WTC11 (cell line): ENCODE measurements around the gene DLGAP5. TPM values are rescaled to one million over a fixed set of nuclear protein-coding genes. Genes with fewer than 3 reads are reported as not detected.

ENCODE experiments used
- ATAC-seq: fragments of 200-7000 bp; cut with Tn5 transposase; 2 replicates; pipeline ENCODE4 v1.10.0; 2021; ENCODE audit warnings: mild to moderate bottlenecking, moderate library complexity
- CTCF ChIA-PET: fragments of 300-600 bp; sonication (Branson Sonifier 250); formaldehyde crosslinking; loops from one replicate; lab custom pipeline; 2021; ENCODE audit warnings: antibody characterized with exemption; lab: Charles Lee
- POLR2A ChIA-PET: fragments of 350-600 bp; sonication (Branson Sonifier 250); formaldehyde crosslinking; loops from one replicate; lab custom pipeline; 2021; ENCODE audit warnings: antibody characterized with exemption; lab: Charles Lee
- DNase-seq: peaks from one replicate; pipeline ENCODE4 v3.0.0; 2021; ENCODE audit warnings: low spot score
- H3K27ac Mint-ChIP-seq: 2 replicates; pipeline ENCODE4 v1.8.0; 2021; ENCODE audit warnings: mixed read lengths
- H3K27me3 Mint-ChIP-seq: 2 replicates; pipeline ENCODE4 v1.8.0; 2021; ENCODE audit warnings: low read depth, mild to moderate bottlenecking, moderate library complexity, mixed read lengths
- H3K36me3 Mint-ChIP-seq: 2 replicates; pipeline ENCODE4 v1.8.0; 2021; ENCODE audit warnings: mixed read lengths
- H3K4me1 Mint-ChIP-seq: 2 replicates; pipeline ENCODE4 v1.8.0; 2022; ENCODE audit warnings: mixed read lengths
- H3K4me3 Mint-ChIP-seq: 2 replicates; pipeline ENCODE4 v1.8.0; 2021; ENCODE audit warnings: mild to moderate bottlenecking, moderate library complexity, mixed read lengths
- H3K9me3 Mint-ChIP-seq: 2 replicates; pipeline ENCODE4 v1.8.0; 2021; ENCODE audit warnings: mixed read lengths
- CREB1 ChIP-seq: sonication (generic); formaldehyde crosslinking; IDR thresholded peaks from 2 replicates; pipeline ENCODE4 v1.8.0; 2023; ENCODE audit warnings: mild to moderate bottlenecking, missing genetic modification reagents
- EMX1 ChIP-seq: fragments of 250-450 bp; sonication (Bioruptor Pico); IDR thresholded peaks from 2 replicates; pipeline ENCODE4 v1.8.0; 2021; ENCODE audit warnings: mild to moderate bottlenecking
- FOXJ3 ChIP-seq: sonication (generic); formaldehyde crosslinking; IDR thresholded peaks from 2 replicates; pipeline ENCODE4 v1.9.0; 2021; ENCODE audit warnings: missing genetic modification reagents, mild to moderate bottlenecking, borderline replicate concordance
- FOXP1 ChIP-seq: sonication (generic); formaldehyde crosslinking; IDR thresholded peaks from 2 replicates; pipeline ENCODE4 v1.8.0; 2022; ENCODE audit warnings: missing genetic modification reagents, mild to moderate bottlenecking, moderate library complexity, borderline replicate concordance
- GRHL2 ChIP-seq: fragments of 250-450 bp; sonication (Bioruptor Pico); IDR thresholded peaks from 2 replicates; pipeline ENCODE4 v1.8.0; 2022; ENCODE audit warnings: mild to moderate bottlenecking, moderate library complexity; ENCODE audit not compliant: insufficient replicate concordance, severe bottlenecking
- GTF2I ChIP-seq: fragments of 250-450 bp; sonication (Bioruptor Pico); conservative IDR thresholded peaks from 2 replicates; pipeline ENCODE4 v1.4.0; 2021; ENCODE audit warnings: mild to moderate bottlenecking
- NFATC4 ChIP-seq: fragments of 250-450 bp; sonication (Bioruptor Pico); IDR thresholded peaks from 2 replicates; pipeline ENCODE4 v1.9.0; 2021; ENCODE audit warnings: mild to moderate bottlenecking
- NFYB ChIP-seq: sonication (generic); formaldehyde crosslinking; conservative IDR thresholded peaks from 2 replicates; pipeline ENCODE4 v1.8.0; 2022; ENCODE audit warnings: low read depth, missing genetic modification reagents
- NR1H2 ChIP-seq: sonication (generic); formaldehyde crosslinking; IDR thresholded peaks from 2 replicates; pipeline ENCODE4 v1.9.0; 2021; ENCODE audit warnings: mild to moderate bottlenecking, moderate library complexity, missing genetic modification reagents
- RELA ChIP-seq: sonication (generic); formaldehyde crosslinking; IDR thresholded peaks from 2 replicates; pipeline ENCODE4 v1.8.1; 2022; ENCODE audit warnings: missing genetic modification reagents, mild to moderate bottlenecking, borderline replicate concordance
- SP1 ChIP-seq: sonication (generic); formaldehyde crosslinking; conservative IDR thresholded peaks from 2 replicates; pipeline ENCODE4 v1.8.1; 2022; ENCODE audit warnings: missing genetic modification reagents
- ZNF317 ChIP-seq: sonication (generic); formaldehyde crosslinking; IDR thresholded peaks from 2 replicates; pipeline ENCODE4 v1.8.1; 2023; ENCODE audit warnings: low read depth, mild to moderate bottlenecking, moderate library complexity, missing genetic modification reagents, borderline replicate concordance
- total RNA-seq: library from RNA; stranded (reverse); gene quantifications from 3 replicates; pipeline ENCODE4 v1.2.3, GENCODE V29; 2021
- TF ChIP-seq, protein P1 (sequence below): fragments of 250-450 bp; sonication (Bioruptor Pico); IDR thresholded peaks from 2 replicates; pipeline ENCODE4 v1.8.0; 2021; ENCODE audit warnings: mild to moderate bottlenecking
- TF ChIP-seq, protein P2 (sequence below): sonication (generic); formaldehyde crosslinking; IDR thresholded peaks from 2 replicates; pipeline ENCODE4 v1.8.0; 2023; ENCODE audit warnings: missing genetic modification reagents, mild to moderate bottlenecking, borderline replicate concordance
- TF ChIP-seq, protein P3 (sequence below): sonication (generic); formaldehyde crosslinking; IDR thresholded peaks from 2 replicates; pipeline ENCODE4 v1.8.1; 2022; ENCODE audit warnings: missing genetic modification reagents, borderline replicate concordance
- TF ChIP-seq, protein P4 (sequence below): fragments of 200-600 bp; IDR thresholded peaks from 2 replicates; pipeline ENCODE4 v1.8.0; 2022; ENCODE audit warnings: antibody characterized with exemption
- TF ChIP-seq, protein P5 (sequence below): sonication (generic); formaldehyde crosslinking; IDR thresholded peaks from 2 replicates; pipeline ENCODE4 v1.8.0; 2022; ENCODE audit warnings: mild to moderate bottlenecking, missing genetic modification reagents
- TF ChIP-seq, protein P6 (sequence below): sonication (generic); formaldehyde crosslinking; IDR thresholded peaks from 2 replicates; pipeline ENCODE4 v1.8.0; 2022; ENCODE audit warnings: mild to moderate bottlenecking, missing genetic modification reagents
- TF ChIP-seq, protein P7 (sequence below): sonication (generic); formaldehyde crosslinking; IDR thresholded peaks from 2 replicates; pipeline ENCODE4 v1.8.1; 2023; ENCODE audit warnings: mild to moderate bottlenecking, missing genetic modification reagents

DLGAP5 gene
- total RNA-seq, 1 experiment from 2014 or later: 141 TPM

DNA sequence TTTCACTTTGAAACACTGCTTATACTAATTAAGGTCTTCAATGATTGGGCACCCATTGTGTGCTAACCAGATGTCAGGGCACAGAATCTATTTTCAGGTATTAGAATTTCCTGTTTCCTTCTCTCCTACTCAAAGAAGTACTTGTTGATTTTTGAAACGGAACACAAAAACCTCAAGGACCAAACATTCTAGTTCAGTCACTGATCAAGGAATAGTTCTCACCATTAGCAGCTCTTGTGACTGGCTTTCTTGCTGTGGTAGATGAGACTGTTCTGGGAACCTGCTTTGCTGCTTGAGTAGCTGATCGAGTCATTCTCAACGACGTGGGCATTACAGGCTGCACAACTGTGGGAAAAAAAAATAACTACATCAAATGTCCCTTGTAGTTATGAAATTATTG is 11.0 kb downstream of the DLGAP5 start:
- TF ChIP-seq, protein P1, sequence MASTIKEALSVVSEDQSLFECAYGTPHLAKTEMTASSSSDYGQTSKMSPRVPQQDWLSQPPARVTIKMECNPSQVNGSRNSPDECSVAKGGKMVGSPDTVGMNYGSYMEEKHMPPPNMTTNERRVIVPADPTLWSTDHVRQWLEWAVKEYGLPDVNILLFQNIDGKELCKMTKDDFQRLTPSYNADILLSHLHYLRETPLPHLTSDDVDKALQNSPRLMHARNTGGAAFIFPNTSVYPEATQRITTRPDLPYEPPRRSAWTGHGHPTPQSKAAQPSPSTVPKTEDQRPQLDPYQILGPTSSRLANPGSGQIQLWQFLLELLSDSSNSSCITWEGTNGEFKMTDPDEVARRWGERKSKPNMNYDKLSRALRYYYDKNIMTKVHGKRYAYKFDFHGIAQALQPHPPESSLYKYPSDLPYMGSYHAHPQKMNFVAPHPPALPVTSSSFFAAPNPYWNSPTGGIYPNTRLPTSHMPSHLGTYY (CRISPR knock-in tag): no peak
- TF ChIP-seq GTF2I (CRISPR knock-in tag): no peak
- no peak for TF ChIP-seq NFYB (CRISPR knock-in tag)
- no peak for TF ChIP-seq GRHL2 (CRISPR knock-in tag)
- no peak for TF ChIP-seq SP1 (CRISPR knock-in tag)
- no peak for TF ChIP-seq ZNF317
- TF ChIP-seq RELA (CRISPR knock-in tag): no peak
- TF ChIP-seq, protein P2, sequence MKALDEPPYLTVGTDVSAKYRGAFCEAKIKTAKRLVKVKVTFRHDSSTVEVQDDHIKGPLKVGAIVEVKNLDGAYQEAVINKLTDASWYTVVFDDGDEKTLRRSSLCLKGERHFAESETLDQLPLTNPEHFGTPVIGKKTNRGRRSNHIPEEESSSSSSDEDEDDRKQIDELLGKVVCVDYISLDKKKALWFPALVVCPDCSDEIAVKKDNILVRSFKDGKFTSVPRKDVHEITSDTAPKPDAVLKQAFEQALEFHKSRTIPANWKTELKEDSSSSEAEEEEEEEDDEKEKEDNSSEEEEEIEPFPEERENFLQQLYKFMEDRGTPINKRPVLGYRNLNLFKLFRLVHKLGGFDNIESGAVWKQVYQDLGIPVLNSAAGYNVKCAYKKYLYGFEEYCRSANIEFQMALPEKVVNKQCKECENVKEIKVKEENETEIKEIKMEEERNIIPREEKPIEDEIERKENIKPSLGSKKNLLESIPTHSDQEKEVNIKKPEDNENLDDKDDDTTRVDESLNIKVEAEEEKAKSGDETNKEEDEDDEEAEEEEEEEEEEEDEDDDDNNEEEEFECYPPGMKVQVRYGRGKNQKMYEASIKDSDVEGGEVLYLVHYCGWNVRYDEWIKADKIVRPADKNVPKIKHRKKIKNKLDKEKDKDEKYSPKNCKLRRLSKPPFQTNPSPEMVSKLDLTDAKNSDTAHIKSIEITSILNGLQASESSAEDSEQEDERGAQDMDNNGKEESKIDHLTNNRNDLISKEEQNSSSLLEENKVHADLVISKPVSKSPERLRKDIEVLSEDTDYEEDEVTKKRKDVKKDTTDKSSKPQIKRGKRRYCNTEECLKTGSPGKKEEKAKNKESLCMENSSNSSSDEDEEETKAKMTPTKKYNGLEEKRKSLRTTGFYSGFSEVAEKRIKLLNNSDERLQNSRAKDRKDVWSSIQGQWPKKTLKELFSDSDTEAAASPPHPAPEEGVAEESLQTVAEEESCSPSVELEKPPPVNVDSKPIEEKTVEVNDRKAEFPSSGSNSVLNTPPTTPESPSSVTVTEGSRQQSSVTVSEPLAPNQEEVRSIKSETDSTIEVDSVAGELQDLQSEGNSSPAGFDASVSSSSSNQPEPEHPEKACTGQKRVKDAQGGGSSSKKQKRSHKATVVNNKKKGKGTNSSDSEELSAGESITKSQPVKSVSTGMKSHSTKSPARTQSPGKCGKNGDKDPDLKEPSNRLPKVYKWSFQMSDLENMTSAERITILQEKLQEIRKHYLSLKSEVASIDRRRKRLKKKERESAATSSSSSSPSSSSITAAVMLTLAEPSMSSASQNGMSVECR: no peak
- TF ChIP-seq, protein P3, sequence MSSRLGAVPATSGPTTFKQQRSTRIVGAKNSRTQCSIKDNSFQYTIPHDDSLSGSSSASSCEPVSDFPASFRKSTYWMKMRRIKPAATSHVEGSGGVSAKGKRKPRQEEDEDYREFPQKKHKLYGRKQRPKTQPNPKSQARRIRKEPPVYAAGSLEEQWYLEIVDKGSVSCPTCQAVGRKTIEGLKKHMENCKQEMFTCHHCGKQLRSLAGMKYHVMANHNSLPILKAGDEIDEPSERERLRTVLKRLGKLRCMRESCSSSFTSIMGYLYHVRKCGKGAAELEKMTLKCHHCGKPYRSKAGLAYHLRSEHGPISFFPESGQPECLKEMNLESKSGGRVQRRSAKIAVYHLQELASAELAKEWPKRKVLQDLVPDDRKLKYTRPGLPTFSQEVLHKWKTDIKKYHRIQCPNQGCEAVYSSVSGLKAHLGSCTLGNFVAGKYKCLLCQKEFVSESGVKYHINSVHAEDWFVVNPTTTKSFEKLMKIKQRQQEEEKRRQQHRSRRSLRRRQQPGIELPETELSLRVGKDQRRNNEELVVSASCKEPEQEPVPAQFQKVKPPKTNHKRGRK (CRISPR knock-in tag): no peak
- TF ChIP-seq FOXJ3 (CRISPR knock-in tag): no peak
- TF ChIP-seq, protein P4, sequence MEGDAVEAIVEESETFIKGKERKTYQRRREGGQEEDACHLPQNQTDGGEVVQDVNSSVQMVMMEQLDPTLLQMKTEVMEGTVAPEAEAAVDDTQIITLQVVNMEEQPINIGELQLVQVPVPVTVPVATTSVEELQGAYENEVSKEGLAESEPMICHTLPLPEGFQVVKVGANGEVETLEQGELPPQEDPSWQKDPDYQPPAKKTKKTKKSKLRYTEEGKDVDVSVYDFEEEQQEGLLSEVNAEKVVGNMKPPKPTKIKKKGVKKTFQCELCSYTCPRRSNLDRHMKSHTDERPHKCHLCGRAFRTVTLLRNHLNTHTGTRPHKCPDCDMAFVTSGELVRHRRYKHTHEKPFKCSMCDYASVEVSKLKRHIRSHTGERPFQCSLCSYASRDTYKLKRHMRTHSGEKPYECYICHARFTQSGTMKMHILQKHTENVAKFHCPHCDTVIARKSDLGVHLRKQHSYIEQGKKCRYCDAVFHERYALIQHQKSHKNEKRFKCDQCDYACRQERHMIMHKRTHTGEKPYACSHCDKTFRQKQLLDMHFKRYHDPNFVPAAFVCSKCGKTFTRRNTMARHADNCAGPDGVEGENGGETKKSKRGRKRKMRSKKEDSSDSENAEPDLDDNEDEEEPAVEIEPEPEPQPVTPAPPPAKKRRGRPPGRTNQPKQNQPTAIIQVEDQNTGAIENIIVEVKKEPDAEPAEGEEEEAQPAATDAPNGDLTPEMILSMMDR: no peak
- no peak for TF ChIP-seq EMX1
- TF ChIP-seq, protein P5, sequence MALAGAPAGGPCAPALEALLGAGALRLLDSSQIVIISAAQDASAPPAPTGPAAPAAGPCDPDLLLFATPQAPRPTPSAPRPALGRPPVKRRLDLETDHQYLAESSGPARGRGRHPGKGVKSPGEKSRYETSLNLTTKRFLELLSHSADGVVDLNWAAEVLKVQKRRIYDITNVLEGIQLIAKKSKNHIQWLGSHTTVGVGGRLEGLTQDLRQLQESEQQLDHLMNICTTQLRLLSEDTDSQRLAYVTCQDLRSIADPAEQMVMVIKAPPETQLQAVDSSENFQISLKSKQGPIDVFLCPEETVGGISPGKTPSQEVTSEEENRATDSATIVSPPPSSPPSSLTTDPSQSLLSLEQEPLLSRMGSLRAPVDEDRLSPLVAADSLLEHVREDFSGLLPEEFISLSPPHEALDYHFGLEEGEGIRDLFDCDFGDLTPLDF (CRISPR knock-in tag): no peak
- no peak for TF ChIP-seq NFATC4 (CRISPR knock-in tag)
- no peak for TF ChIP-seq FOXP1 (CRISPR knock-in tag)
- no peak overlapping the region for H3K27ac Mint-ChIP-seq
- DNase-seq: no peak
- no peak for ATAC-seq
- H3K36me3 Mint-ChIP-seq: peaks cover 80% of the 10 kb centered on the region
- H3K9me3 Mint-ChIP-seq: no peaks in the 10 kb centered on the region
- no peak overlapping the region for H3K4me3 Mint-ChIP-seq
- ChIA-PET CTCF (no interaction called here), POLR2A (no interaction called here)
- H3K4me1 Mint-ChIP-seq: no peaks in the 10 kb centered on the region
- H3K27me3 Mint-ChIP-seq: no peaks in the 10 kb centered on the region

DNA sequence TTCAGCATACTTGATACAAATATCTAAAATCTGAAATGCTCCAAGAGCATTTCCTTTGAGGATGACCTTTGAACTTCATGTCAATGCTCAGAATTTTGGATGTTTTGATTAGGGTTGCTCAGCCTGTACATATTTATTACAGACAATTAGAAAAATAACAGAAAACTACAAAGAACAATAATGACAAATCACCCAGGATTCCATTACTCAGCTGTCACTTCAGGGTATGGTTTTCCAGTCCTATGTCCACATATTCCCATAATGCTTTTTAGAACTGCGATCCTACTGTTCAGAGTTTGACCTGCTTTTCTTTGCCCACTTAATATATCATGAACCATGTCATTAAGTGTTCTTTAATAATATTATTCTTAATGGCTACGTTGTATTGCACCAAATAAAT is 11.4 kb downstream of the DLGAP5 start:
- Mint-ChIP-seq H3K27me3 (no peaks in the 10 kb centered on the region), H3K27ac (no peak overlapping the region), H3K4me3 (no peak overlapping the region), H3K9me3 (no peaks in the 10 kb centered on the region), H3K36me3 (peaks cover 83% of the 10 kb centered on the region), H3K4me1 (no peaks in the 10 kb centered on the region)
- ATAC-seq (no peak), DNase-seq (no peak)
- POLR2A ChIA-PET: no interaction called here
- CTCF ChIA-PET: no interaction called here
- TF ChIP-seq GRHL2 (CRISPR knock-in tag): no peak
- TF ChIP-seq, protein P6, sequence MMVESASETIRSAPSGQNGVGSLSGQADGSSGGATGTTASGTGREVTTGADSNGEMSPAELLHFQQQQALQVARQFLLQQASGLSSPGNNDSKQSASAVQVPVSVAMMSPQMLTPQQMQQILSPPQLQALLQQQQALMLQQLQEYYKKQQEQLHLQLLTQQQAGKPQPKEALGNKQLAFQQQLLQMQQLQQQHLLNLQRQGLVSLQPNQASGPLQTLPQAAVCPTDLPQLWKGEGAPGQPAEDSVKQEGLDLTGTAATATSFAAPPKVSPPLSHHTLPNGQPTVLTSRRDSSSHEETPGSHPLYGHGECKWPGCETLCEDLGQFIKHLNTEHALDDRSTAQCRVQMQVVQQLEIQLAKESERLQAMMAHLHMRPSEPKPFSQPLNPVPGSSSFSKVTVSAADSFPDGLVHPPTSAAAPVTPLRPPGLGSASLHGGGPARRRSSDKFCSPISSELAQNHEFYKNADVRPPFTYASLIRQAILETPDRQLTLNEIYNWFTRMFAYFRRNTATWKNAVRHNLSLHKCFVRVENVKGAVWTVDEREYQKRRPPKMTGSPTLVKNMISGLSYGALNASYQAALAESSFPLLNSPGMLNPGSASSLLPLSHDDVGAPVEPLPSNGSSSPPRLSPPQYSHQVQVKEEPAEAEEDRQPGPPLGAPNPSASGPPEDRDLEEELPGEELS: no peak
- TF ChIP-seq, protein P7, sequence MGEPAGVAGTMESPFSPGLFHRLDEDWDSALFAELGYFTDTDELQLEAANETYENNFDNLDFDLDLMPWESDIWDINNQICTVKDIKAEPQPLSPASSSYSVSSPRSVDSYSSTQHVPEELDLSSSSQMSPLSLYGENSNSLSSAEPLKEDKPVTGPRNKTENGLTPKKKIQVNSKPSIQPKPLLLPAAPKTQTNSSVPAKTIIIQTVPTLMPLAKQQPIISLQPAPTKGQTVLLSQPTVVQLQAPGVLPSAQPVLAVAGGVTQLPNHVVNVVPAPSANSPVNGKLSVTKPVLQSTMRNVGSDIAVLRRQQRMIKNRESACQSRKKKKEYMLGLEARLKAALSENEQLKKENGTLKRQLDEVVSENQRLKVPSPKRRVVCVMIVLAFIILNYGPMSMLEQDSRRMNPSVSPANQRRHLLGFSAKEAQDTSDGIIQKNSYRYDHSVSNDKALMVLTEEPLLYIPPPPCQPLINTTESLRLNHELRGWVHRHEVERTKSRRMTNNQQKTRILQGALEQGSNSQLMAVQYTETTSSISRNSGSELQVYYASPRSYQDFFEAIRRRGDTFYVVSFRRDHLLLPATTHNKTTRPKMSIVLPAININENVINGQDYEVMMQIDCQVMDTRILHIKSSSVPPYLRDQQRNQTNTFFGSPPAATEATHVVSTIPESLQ (CRISPR knock-in tag): no peak
- no peak for TF ChIP-seq NR1H2 (CRISPR knock-in tag)
- TF ChIP-seq CREB1: no peak
